NB4 (cell line): ENCODE measurements around the gene MYO16.

ENCODE experiments used
- CTCF ChIP-seq: IDR thresholded peaks from one replicate; pipeline ENCODE4 v1.5.1; 2012; ENCODE audit warnings: low read depth, low read length
- MAX ChIP-seq: IDR thresholded peaks from 2 replicates; pipeline ENCODE4 v1.6.1; 2011; ENCODE audit warnings: low read depth, low read length
- MYC ChIP-seq: IDR thresholded peaks from 2 replicates; pipeline ENCODE4 v1.6.1; 2011; ENCODE audit warnings: low read depth, low read length
- POLR2A ChIP-seq: IDR thresholded peaks from 2 replicates; pipeline ENCODE4 v1.6.1; 2011; ENCODE audit warnings: mild to moderate bottlenecking; ENCODE audit not compliant: insufficient read length; ENCODE audit errors: extremely low read depth

GRCh38 chr13:109152941-109153340 is 523.5 kb downstream of the MYO16 start:
- TF ChIP-seq CTCF = no peak
- TF ChIP-seq POLR2A = no peak
- no peak for TF ChIP-seq MAX
- no peak for TF ChIP-seq MYC
